Aorta (tissue), 5 donors: ENCODE measurements around the gene KIAA1217. TPM values are rescaled to one million over a fixed set of nuclear protein-coding genes. Genes with fewer than 3 reads are reported as not detected.
"Not testable (repeated sequence)": the region's sequence is repeated elsewhere in the genome, so short reads cannot be mapped to it uniquely, and the experiment has no call there.

Experiments used
- ATAC-seq: fragments of 200-7000 bp; cut with Tn5 transposase; one replicate; pipeline ENCODE4 v1.9.1; 2022; ENCODE audit warnings: moderate library complexity; ENCODE audit not compliant: low FRiP score
- DNase-seq, 2 donors: peaks; one replicate each; pipeline ENCODE4 v3.0.0-alpha.2; 2020
- H3K27ac ChIP-seq, 2 donors: one replicate each; pipeline ENCODE4 v1.5.1; 2013; ENCODE audit warnings: low read length in 2 of 2, mild to moderate bottlenecking in 2 of 2, moderate library complexity in 2 of 2, control low read depth in 1 of 2, inconsistent platforms in 1 of 2, low read depth in 1 of 2
- H3K27me3 ChIP-seq, 2 donors: one replicate each; pipeline ENCODE4 v1.6.1; 2013; ENCODE audit warnings: control low read depth in 1 of 2, low read length in 1 of 2, mild to moderate bottlenecking in 1 of 2, moderate library complexity in 1 of 2; ENCODE audit not compliant: insufficient read depth in 2 of 2, control insufficient read depth in 1 of 2
- H3K36me3 ChIP-seq, 2 donors: one replicate each; pipeline ENCODE4 v1.6.1; 2013; ENCODE audit warnings: control low read depth in 1 of 2, low read length in 1 of 2, mild to moderate bottlenecking in 1 of 2; ENCODE audit not compliant: insufficient read depth in 2 of 2, control insufficient read depth in 1 of 2
- H3K4me1 ChIP-seq, 2 donors: one replicate each; pipeline ENCODE4 v1.6.1; 2013; ENCODE audit warnings: low read length in 2 of 2, control low read depth in 1 of 2, mild to moderate bottlenecking in 1 of 2, moderate library complexity in 1 of 2; ENCODE audit not compliant: insufficient read depth in 2 of 2, control insufficient read depth in 1 of 2
- H3K4me3 ChIP-seq, 2 donors: one replicate each; pipeline ENCODE4 v1.5.1; 2013; ENCODE audit warnings: low read length in 2 of 2, control low read depth in 1 of 2, mild to moderate bottlenecking in 1 of 2
- H3K9me3 ChIP-seq: one replicate; pipeline ENCODE4 v1.6.1; 2013; ENCODE audit warnings: mild to moderate bottlenecking, low read length; ENCODE audit not compliant: control insufficient read depth
- WGBS, 2 donors: extraction: QIAGEN DNeasy Blood & Tissue Kit; methylation state at CpG; one replicate each; pipeline ENCODE4 v1.1.7; 2013; 5-methylcytosine and 5-hydroxymethylcytosine counted together
- intact Hi-C, 2 donors: fragments of 100-400 bp; cut with DNase I; formaldehyde crosslinking; loops; one replicate each; pipeline versions ENCODE4 v1.14.2 to v1.15.0; 2022
- polyA plus RNA-seq, 2 donors: library from polyadenylated mRNA; stranded (reverse); fragments of 200-250 nt; gene quantifications; one replicate each; pipeline ENCODE4 v1.2.3, GENCODE V29; 2013
- total RNA-seq, 2 donors: library from RNA; stranded (reverse); fragmentation: NEBNext Ultra II Directional; extraction: Animal tissue kit (Norgen Biotek cat#: 25700); gene quantifications; one replicate each; pipeline ENCODE4 v1.2.1, GENCODE V29; 2021
- donor health status: healthy with polysubstance abuse.
- donor health status: Bipolar disorder and iron deficiency.
- donor health status: DM: no; HTN: no; CAD: no.
- donor health status: DM: no; HTN: no; CAD: no.
- donor health status: DM: yes; HTN: yes; CAD: no.

KIAA1217 gene
- total and polyA plus RNA-seq, 4 donors: 2.5 to 18.3 (median 11.1) TPM

DNA sequence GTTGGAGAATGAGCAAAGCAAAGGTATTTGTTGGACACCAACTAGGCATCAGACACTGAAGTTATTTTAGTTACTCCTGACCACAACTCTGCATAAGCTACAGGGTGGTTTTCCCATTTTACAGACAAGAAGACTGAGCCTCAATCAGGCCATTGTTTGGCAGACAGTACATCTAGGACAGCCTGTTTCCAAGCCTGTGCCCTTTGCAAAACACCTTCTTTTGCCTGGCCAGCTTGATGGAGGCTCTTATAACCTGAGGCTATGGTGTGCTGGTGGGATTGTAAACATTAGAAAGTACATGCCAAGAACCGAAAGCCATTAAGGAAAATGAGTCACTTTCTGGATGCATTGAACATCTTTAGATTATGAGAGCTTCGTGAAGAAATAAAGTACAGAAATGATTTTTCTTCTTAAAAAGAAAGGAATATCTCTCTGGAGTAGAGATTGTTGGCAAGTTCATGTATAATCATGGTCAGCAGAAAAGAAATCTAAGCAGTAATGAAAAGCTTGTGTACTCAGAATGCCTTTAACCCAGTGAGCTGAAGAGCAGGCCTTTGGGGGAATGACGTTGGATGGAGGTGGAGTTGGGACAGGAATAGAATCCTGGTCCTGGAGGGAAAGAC lies 140.6 kb downstream of the KIAA1217 start:
- intact Hi-C loops: no loop called here
- DNase-seq (no peak), ATAC-seq (no peak)
- H3K4me1 ChIP-seq: peaks cover 1 to 4% of the 10 kb centered on the region in 2 donors
- H3K4me3 ChIP-seq: no peak overlapping the region
- no peaks in the 10 kb centered on the region for H3K36me3 ChIP-seq
- H3K27ac ChIP-seq: no peak overlapping the region
- H3K27me3 ChIP-seq: no peaks in the 10 kb centered on the region
- no peaks in the 10 kb centered on the region for H3K9me3 ChIP-seq
- WGBS, 2 donors: 36 to 50% methylated on average over 3 of the region's 3 CpGs

GRCh38 chr10:24350070-24350921 lies 141.4 kb downstream of the KIAA1217 start:
- WGBS, 2 donors: 68 to 70% methylated on average over 9 of the region's 9 CpGs
- H3K4me3 ChIP-seq: no peak overlapping the region
- H3K36me3 ChIP-seq: no peaks in the 10 kb centered on the region
- ATAC-seq: no peak
- H3K4me1 ChIP-seq: peaks cover 0 to 1% of the 10 kb centered on the region in 2 donors
- no peaks in the 10 kb centered on the region for H3K27me3 ChIP-seq
- H3K9me3 ChIP-seq: no peaks in the 10 kb centered on the region
- no peak overlapping the region for H3K27ac ChIP-seq
- intact Hi-C loops: no loop called here
- no peak for DNase-seq

DNA sequence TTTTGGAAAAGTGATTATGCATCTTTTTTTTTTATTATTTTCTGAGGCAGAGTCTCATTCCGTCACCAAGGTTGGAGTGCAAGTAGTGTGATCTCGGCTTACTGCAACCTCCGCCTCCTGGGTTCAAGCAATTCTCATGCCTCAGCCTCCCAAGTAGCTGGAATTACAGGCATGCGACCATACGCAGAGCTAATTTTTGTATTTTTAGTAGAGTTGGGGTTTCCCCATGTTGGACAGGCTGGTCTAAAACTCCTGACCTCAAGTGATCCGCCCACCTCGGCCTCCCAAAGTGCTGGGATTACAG lies 141.9 kb downstream of the KIAA1217 start:
- intact Hi-C loops, ATAC-seq, H3K27ac ChIP-seq, H3K27me3 ChIP-seq, H3K9me3 ChIP-seq, H3K4me1 ChIP-seq, H3K4me3 ChIP-seq, DNase-seq, H3K36me3 ChIP-seq: not testable (repeated sequence)
- WGBS, 2 donors: 96% methylated on average over 7 of the region's 7 CpGs

- no peaks in the 10 kb centered on the region for H3K27me3 ChIP-seq
- no peaks in the 10 kb centered on the region for H3K9me3 ChIP-seq
- ATAC-seq: no peak
- no peak for DNase-seq
- no peaks in the 10 kb centered on the region for H3K36me3 ChIP-seq
- WGBS, 2 donors: 84 to 91% methylated on average over 4 of the region's 4 CpGs
- intact Hi-C loops: no loop called here
- H3K27ac ChIP-seq: no peak overlapping the region
- peaks cover 0 to 1% of the 10 kb centered on the region in 2 donors for H3K4me1 ChIP-seq
- H3K4me3 ChIP-seq: no peak overlapping the region
These were observed 143.0 kb downstream of the KIAA1217 start for GRCh38 chr10:24351961-24352360.

- DNase-seq: no peak
- Histone ChIP-seq H3K4me3 (no peak overlapping the region), H3K9me3 (no peaks in the 10 kb centered on the region), H3K27ac (no peak overlapping the region), H3K27me3 (no peaks in the 10 kb centered on the region), H3K4me1 (peaks cover 0 to 1% of the 10 kb centered on the region in 2 donors), H3K36me3 (no peaks in the 10 kb centered on the region)
- intact Hi-C loops: no loop called here
- WGBS, 2 donors: 80 to 81% methylated on average over 2 of the region's 2 CpGs
- no peak for ATAC-seq
These were observed 143.5 kb downstream of the KIAA1217 start for GRCh38 chr10:24352399-24352798.

- intact Hi-C loops: no loop called here
- ATAC-seq (no peak), DNase-seq (no peak)
- H3K27ac ChIP-seq: no peak overlapping the region
- peaks cover 0 to 1% of the 10 kb centered on the region in 2 donors for H3K4me1 ChIP-seq
- no peaks in the 10 kb centered on the region for H3K36me3 ChIP-seq
- H3K9me3 ChIP-seq: no peaks in the 10 kb centered on the region
- 66 to 72% methylated on average over 6 of the region's 6 CpGs for whole genome bisulfite sequencing, 2 donors
- no peaks in the 10 kb centered on the region for H3K27me3 ChIP-seq
- H3K4me3 ChIP-seq: no peak overlapping the region
These were observed 144.4 kb downstream of the KIAA1217 start for GRCh38 chr10:24353319-24353718.

GRCh38 chr10:24355056-24355688 lies 146.2 kb downstream of the KIAA1217 start:
- Histone ChIP-seq H3K36me3 (no peaks in the 10 kb centered on the region), H3K9me3 (no peaks in the 10 kb centered on the region), H3K27me3 (no peaks in the 10 kb centered on the region), H3K4me3 (no peak overlapping the region), H3K4me1 (no peaks in the 10 kb centered on the region), H3K27ac (no peak overlapping the region)
- no peak for DNase-seq
- no peak for ATAC-seq
- WGBS, 2 donors: 81 to 83% methylated on average over 2 of the region's 2 CpGs
- intact Hi-C loops: loop anchor here in 1 of 2 donors (5.0 kb wide), 1 partner anchor 363 kb away; no protein-coding TSS in a partner anchor

- Histone ChIP-seq H3K4me3 (no peak overlapping the region), H3K4me1 (no peaks in the 10 kb centered on the region), H3K9me3 (no peaks in the 10 kb centered on the region), H3K27me3 (no peaks in the 10 kb centered on the region), H3K36me3 (no peaks in the 10 kb centered on the region), H3K27ac (no peak overlapping the region)
- no peak for ATAC-seq
- intact Hi-C loops: loop anchor here in 1 of 2 donors (5.0 kb wide), 1 partner anchor 365 kb away; no protein-coding TSS in a partner anchor
- no peak for DNase-seq
- WGBS, 2 donors: 26 to 33% methylated on average over 8 of the region's 8 CpGs
These were observed 148.5 kb downstream of the KIAA1217 start for GRCh38 chr10:24357344-24358004.
